ENCODE results near the gene SLC38A10. TPM values are rescaled to one million over a fixed set of nuclear protein-coding genes. Genes with fewer than 3 reads are reported as not detected.

The SLC38A10 gene
- total RNA-seq, 2 experiments from 2014 or later: 56.0 to 147 TPM

GRCh38 chr17:81259058-81259605, 36.0 kb downstream of the SLC38A10 start:
- TF ChIP-seq EZH2phosphoT487 (IDR thresholded peaks at IDR 0.05; ENCODE audit: borderline replicate concordance, low read depth, low read length) (no peak), CTCF (conservative IDR thresholded peaks at IDR 0.05; ENCODE audit: low read length) (no peak)
- no TSS peak for BruUV-seq (replicated peaks)

GRCh38 chr17:81258292-81258691, 36.8 kb downstream of the SLC38A10 start:
- Histone ChIP-seq H3K4me2 (ENCODE audit: low read length) (no peak overlapping the region), H3K9me2 (ENCODE audit: insufficient read depth, low read length) (no peaks in the 10 kb centered on the region), H3K36me3 (ENCODE audit: insufficient read depth, low read length) (peaks cover 24% of the 10 kb centered on the region; the same call in 1 of the 2 replicates), H3K9me3 (ENCODE audit: low read length) (no peaks in the 10 kb centered on the region), H3K27ac (ENCODE audit: low read depth, low read length, poor library complexity, severe bottlenecking) (no peak overlapping the region), H3K79me2 (ENCODE audit: insufficient read depth, low read depth, low read length) (no peaks in the 10 kb centered on the region), H4K20me1 (ENCODE audit: insufficient read depth, low read length) (no peaks in the 10 kb centered on the region), H3K4me3 (ENCODE audit: low read depth, low read length, poor library complexity, severe bottlenecking) (no peak overlapping the region), H2AFZ (ENCODE audit: low read length) (no peak overlapping the region), H3K4me1 (ENCODE audit: insufficient read depth, low read length, poor library complexity, severe bottlenecking) (peaks cover under 1% of the 10 kb centered on the region)
- DNase-seq (ENCODE audit: low spot score): no peak
- BruUV-seq (replicated peaks): no TSS peak
- intact Hi-C loops (cut with micrococcal nuclease; ENCODE audit: unreplicated experiment): no loop called here
- ChIA-PET POLR2A (interaction anchor here (0.6 to 0.9 kb wide), 3 partner anchors 16 to 340 kb away, joined by 3 to 5 read pairs (median 3); no protein-coding TSS in a partner anchor), CTCF (ENCODE audit: unreplicated experiment) (no interaction called here)
- TF ChIP-seq EZH2phosphoT487 (IDR thresholded peaks at IDR 0.05; ENCODE audit: borderline replicate concordance, low read depth, low read length): no peak
- no peak for TF ChIP-seq CTCF (conservative IDR thresholded peaks at IDR 0.05; ENCODE audit: low read length)

More at GRCh38 chr17:81259058-81259605, 36.0 kb downstream of the SLC38A10 start:
- no peak overlapping the region for H2AFZ ChIP-seq (ENCODE audit: low read length)
- no peaks in the 10 kb centered on the region for H3K9me2 ChIP-seq (ENCODE audit: insufficient read depth, low read length)
- DNase-seq (ENCODE audit: low spot score): no peak
- H3K4me3 ChIP-seq (ENCODE audit: low read depth, low read length, poor library complexity, severe bottlenecking): no peak overlapping the region
- CTCF ChIA-PET (ENCODE audit: unreplicated experiment): no interaction called here
- H3K36me3 ChIP-seq (ENCODE audit: insufficient read depth, low read length): peaks cover 20% of the 10 kb centered on the region; the same call in 1 of the 2 replicates
- H3K4me1 ChIP-seq (ENCODE audit: insufficient read depth, low read length, poor library complexity, severe bottlenecking): no peaks in the 10 kb centered on the region
- intact Hi-C loops (cut with micrococcal nuclease; ENCODE audit: unreplicated experiment): no loop called here
- H4K20me1 ChIP-seq (ENCODE audit: insufficient read depth, low read length): no peaks in the 10 kb centered on the region
- no peak overlapping the region for H3K4me2 ChIP-seq (ENCODE audit: low read length)
- H3K27ac ChIP-seq (ENCODE audit: low read depth, low read length, poor library complexity, severe bottlenecking): no peak overlapping the region
- POLR2A ChIA-PET: interaction anchor here (0.9 kb wide), 1 partner anchor 189 kb away, joined by 3 read pairs; no protein-coding TSS in a partner anchor
- no peaks in the 10 kb centered on the region for H3K9me3 ChIP-seq (ENCODE audit: low read length)
- no peaks in the 10 kb centered on the region for H3K79me2 ChIP-seq (ENCODE audit: insufficient read depth, low read depth, low read length)

GRCh38 chr17:81257533-81257932, 37.6 kb downstream of the SLC38A10 start:
- Histone ChIP-seq H3K36me3 (ENCODE audit: insufficient read depth, low read length) (peaks cover 24% of the 10 kb centered on the region; the same call in 1 of the 2 replicates), H2AFZ (ENCODE audit: low read length) (no peak overlapping the region), H3K9me3 (ENCODE audit: low read length) (no peaks in the 10 kb centered on the region), H3K4me1 (ENCODE audit: insufficient read depth, low read length, poor library complexity, severe bottlenecking) (peaks cover 8% of the 10 kb centered on the region), H3K27ac (ENCODE audit: low read depth, low read length, poor library complexity, severe bottlenecking) (no peak overlapping the region), H3K9me2 (ENCODE audit: insufficient read depth, low read length) (no peaks in the 10 kb centered on the region), H3K79me2 (ENCODE audit: insufficient read depth, low read depth, low read length) (no peaks in the 10 kb centered on the region), H3K4me3 (ENCODE audit: low read depth, low read length, poor library complexity, severe bottlenecking) (no peak overlapping the region), H4K20me1 (ENCODE audit: insufficient read depth, low read length) (no peaks in the 10 kb centered on the region), H3K4me2 (ENCODE audit: low read length) (no peak overlapping the region)
- intact Hi-C loops (cut with micrococcal nuclease; ENCODE audit: unreplicated experiment): no loop called here
- no peak for DNase-seq (ENCODE audit: low spot score)
- CTCF ChIA-PET (ENCODE audit: unreplicated experiment): no interaction called here
- no TSS peak for BruUV-seq (replicated peaks)
- TF ChIP-seq EZH2phosphoT487 (IDR thresholded peaks at IDR 0.05; ENCODE audit: borderline replicate concordance, low read depth, low read length) (no peak), CTCF (conservative IDR thresholded peaks at IDR 0.05; ENCODE audit: low read length) (no peak)
- POLR2A ChIA-PET: no interaction called here

Measured in OCI-LY7 (cell line).